ENCODE results near the gene SEBOX.
A peak's percentile ranks its signal among the peaks of the same experiment; 100 is the strongest.

SEBOX gene

DNA sequence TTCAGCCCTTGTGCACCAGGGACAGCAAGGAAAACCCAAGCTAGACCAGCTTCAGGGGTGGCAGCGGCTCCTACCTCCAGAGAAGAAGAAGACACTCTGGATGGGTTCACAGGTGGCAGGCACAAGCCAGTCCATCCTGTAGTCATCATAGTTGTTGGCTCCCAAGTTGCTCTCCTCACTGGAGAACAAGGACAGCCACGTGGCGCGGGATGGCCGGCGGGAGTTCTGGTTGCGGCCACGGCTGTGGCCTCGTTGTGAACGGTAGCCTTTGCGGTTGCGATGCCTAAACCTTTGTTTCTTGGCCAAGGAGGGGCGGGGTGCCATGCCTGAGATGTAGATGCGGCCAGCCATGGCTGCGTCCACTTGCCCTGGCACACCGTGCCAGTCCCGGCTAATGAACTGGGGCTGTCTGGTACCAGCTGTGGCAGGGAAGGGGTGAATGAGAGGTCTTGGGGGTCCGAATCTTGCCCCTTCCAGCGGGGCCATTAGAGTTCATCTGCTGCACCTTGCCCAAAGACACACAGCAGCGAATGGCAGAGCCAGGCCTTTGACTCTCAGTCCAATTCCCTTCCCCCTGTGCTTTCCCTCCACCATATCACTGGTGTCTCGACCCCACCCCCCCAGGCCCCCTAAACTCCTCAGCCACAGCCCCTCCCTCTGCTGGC is 2.8 kb upstream of the SEBOX start:
- no peak overlapping the region for H3K14ac ChIP-seq (ENCODE audit: low read length)
- H3K79me1 ChIP-seq (ENCODE audit: low read length), result no peaks in the 10 kb centered on the region
- H3K4me3 ChIP-seq (ENCODE audit: low read depth, low read length), result no peak overlapping the region
- WGBS (ENCODE audit: extremely low coverage, insufficient coverage, insufficient read length), result no CpG with 5 or more reads among the region's 21 CpGs
- no peaks in the 10 kb centered on the region for H3K9me3 ChIP-seq (ENCODE audit: insufficient read depth, low read depth, low read length)
- H2BK120ac ChIP-seq (ENCODE audit: insufficient read depth, low read length, poor library complexity), result no peak overlapping the region
- no peak overlapping the region for H3K18ac ChIP-seq (ENCODE audit: low read length)
- no peak overlapping the region for H2BK12ac ChIP-seq (ENCODE audit: low read length)
- no peak overlapping the region for H4K12ac ChIP-seq (ENCODE audit: low read depth, low read length)
- no peak overlapping the region for H4K8ac ChIP-seq (ENCODE audit: low read depth, low read length)
- no peak overlapping the region for H4K91ac ChIP-seq (ENCODE audit: low read depth, low read length)
- H3K36me3 ChIP-seq (ENCODE audit: control insufficient read depth in 1 of 2, insufficient read depth in 2 of 2, low read length in 2 of 2), result peaks cover 6 to 20% of the 10 kb centered on the region in 2 experiments
- no peak overlapping the region for H2BK5ac ChIP-seq (ENCODE audit: low read depth, low read length, poor library complexity)
- no peak overlapping the region for H2AK5ac ChIP-seq (ENCODE audit: low read length)
- no peaks in the 10 kb centered on the region for H3K79me2 ChIP-seq (ENCODE audit: control insufficient read depth, insufficient read depth, low read length, poor library complexity)
- H3K4ac ChIP-seq (ENCODE audit: low read depth, low read length), result no peak overlapping the region
- H3K4me1 ChIP-seq (ENCODE audit: control insufficient read depth in 1 of 2, insufficient read depth in 2 of 2, low read length in 2 of 2), result peaks cover 16 to 22% of the 10 kb centered on the region in 2 experiments
- H3K9ac ChIP-seq (ENCODE audit: low read length), result no peak overlapping the region
- no peak overlapping the region for H2AFZ ChIP-seq (ENCODE audit: insufficient read depth, low read length, poor library complexity)
- DNase-seq, result no peak
- H3K27me3 ChIP-seq (ENCODE audit: insufficient read depth, low read length), result peaks cover 13% of the 10 kb centered on the region
- H3K27ac ChIP-seq (ENCODE audit: low read depth, low read length), result no peak overlapping the region
- no peak overlapping the region for H3K4me2 ChIP-seq (ENCODE audit: low read length)
- no peak overlapping the region for H3K23ac ChIP-seq (ENCODE audit: low read length)

GRCh38 chr17:28366605-28367004 is 1.6 kb upstream of the SEBOX start:
- Histone ChIP-seq H3K18ac (ENCODE audit: low read length) (no peak overlapping the region), H4K91ac (ENCODE audit: low read depth, low read length) (no peak overlapping the region), H2AFZ (ENCODE audit: insufficient read depth, low read length, poor library complexity) (no peak overlapping the region), H2BK5ac (ENCODE audit: low read depth, low read length, poor library complexity) (no peak overlapping the region), H4K8ac (ENCODE audit: low read depth, low read length) (no peak overlapping the region), H3K4me1 (ENCODE audit: control insufficient read depth in 1 of 2, insufficient read depth in 2 of 2, low read length in 2 of 2) (peaks cover 10 to 15% of the 10 kb centered on the region in 2 experiments), H3K4me3 (ENCODE audit: low read depth, low read length) (no peak overlapping the region), H3K9ac (ENCODE audit: low read length) (no peak overlapping the region), H3K23ac (ENCODE audit: low read length) (no peak overlapping the region), H3K27me3 (ENCODE audit: insufficient read depth, low read length) (peaks cover 1% of the 10 kb centered on the region), H3K27ac (ENCODE audit: low read depth, low read length) (no peak overlapping the region), H3K4ac (ENCODE audit: low read depth, low read length) (no peak overlapping the region), H3K14ac (ENCODE audit: low read length) (no peak overlapping the region), H3K9me3 (ENCODE audit: insufficient read depth, low read depth, low read length) (no peaks in the 10 kb centered on the region), H2BK12ac (ENCODE audit: low read length) (no peak overlapping the region), H2AK5ac (ENCODE audit: low read length) (no peak overlapping the region), H2BK120ac (ENCODE audit: insufficient read depth, low read length, poor library complexity) (no peak overlapping the region), H4K12ac (ENCODE audit: low read depth, low read length) (no peak overlapping the region), H3K36me3 (ENCODE audit: control insufficient read depth in 1 of 2, insufficient read depth in 2 of 2, low read length in 2 of 2) (peaks cover 10 to 25% of the 10 kb centered on the region in 2 experiments), H3K79me2 (ENCODE audit: control insufficient read depth, insufficient read depth, low read length, poor library complexity) (no peaks in the 10 kb centered on the region), H3K79me1 (ENCODE audit: low read length) (no peaks in the 10 kb centered on the region), H3K4me2 (ENCODE audit: low read length) (no peak overlapping the region)
- no peak for DNase-seq
- WGBS (ENCODE audit: extremely low coverage, insufficient coverage, insufficient read length), result no CpG with 5 or more reads among the region's 1 CpG

- Histone ChIP-seq H2BK5ac (ENCODE audit: low read depth, low read length, poor library complexity) (no peak overlapping the region), H3K14ac (ENCODE audit: low read length) (no peak overlapping the region), H3K9ac (ENCODE audit: low read length) (no peak overlapping the region), H4K8ac (ENCODE audit: low read depth, low read length) (no peak overlapping the region), H3K4me3 (ENCODE audit: low read depth, low read length) (no peak overlapping the region), H3K27ac (ENCODE audit: low read depth, low read length) (no peak overlapping the region), H4K91ac (ENCODE audit: low read depth, low read length) (no peak overlapping the region), H3K79me2 (ENCODE audit: control insufficient read depth, insufficient read depth, low read length, poor library complexity) (no peaks in the 10 kb centered on the region), H3K79me1 (ENCODE audit: low read length) (no peaks in the 10 kb centered on the region), H3K23ac (ENCODE audit: low read length) (no peak overlapping the region), H2BK120ac (ENCODE audit: insufficient read depth, low read length, poor library complexity) (no peak overlapping the region), H4K12ac (ENCODE audit: low read depth, low read length) (no peak overlapping the region), H3K27me3 (ENCODE audit: insufficient read depth, low read length) (no peaks in the 10 kb centered on the region), H3K4me2 (ENCODE audit: low read length) (no peak overlapping the region), H2AK5ac (ENCODE audit: low read length) (no peak overlapping the region), H2BK12ac (ENCODE audit: low read length) (no peak overlapping the region), H3K9me3 (ENCODE audit: insufficient read depth, low read depth, low read length) (no peaks in the 10 kb centered on the region), H3K36me3 (ENCODE audit: control insufficient read depth in 1 of 2, insufficient read depth in 2 of 2, low read length in 2 of 2) (peaks cover 17 to 36% of the 10 kb centered on the region in 2 experiments), H3K4ac (ENCODE audit: low read depth, low read length) (no peak overlapping the region), H2AFZ (ENCODE audit: insufficient read depth, low read length, poor library complexity) (no peak overlapping the region), H3K18ac (ENCODE audit: low read length) (no peak overlapping the region), H3K4me1 (ENCODE audit: control insufficient read depth in 1 of 2, insufficient read depth in 2 of 2, low read length in 2 of 2) (peaks cover 6 to 9% of the 10 kb centered on the region in 2 experiments)
- no CpG with 5 or more reads among the region's 3 CpGs for WGBS (ENCODE audit: extremely low coverage, insufficient coverage, insufficient read length)
- DNase-seq, result no peak
Measured at GRCh38 chr17:28365487-28365886, 488 bp upstream of the SEBOX start.

- H3K27me3 ChIP-seq (ENCODE audit: insufficient read depth, low read length), result no peaks in the 10 kb centered on the region
- no peak overlapping the region for H3K27ac ChIP-seq (ENCODE audit: low read depth, low read length)
- no peak overlapping the region for H3K4me2 ChIP-seq (ENCODE audit: low read length)
- no CpG with 5 or more reads among the region's 8 CpGs for WGBS (ENCODE audit: extremely low coverage, insufficient coverage, insufficient read length)
- no peak overlapping the region for H2BK5ac ChIP-seq (ENCODE audit: low read depth, low read length, poor library complexity)
- no peak overlapping the region for H3K9ac ChIP-seq (ENCODE audit: low read length)
- H3K18ac ChIP-seq (ENCODE audit: low read length), result no peak overlapping the region
- no peak for DNase-seq
- H3K4me3 ChIP-seq (ENCODE audit: low read depth, low read length), result peak overlapping the region; percentile 37
- H4K12ac ChIP-seq (ENCODE audit: low read depth, low read length), result no peak overlapping the region
- H3K79me2 ChIP-seq (ENCODE audit: control insufficient read depth, insufficient read depth, low read length, poor library complexity), result no peaks in the 10 kb centered on the region
- no peak overlapping the region for H2AFZ ChIP-seq (ENCODE audit: insufficient read depth, low read length, poor library complexity)
- H2AK5ac ChIP-seq (ENCODE audit: low read length), result no peak overlapping the region
- no peaks in the 10 kb centered on the region for H3K4me1 ChIP-seq (ENCODE audit: control insufficient read depth in 1 of 2, insufficient read depth in 2 of 2, low read length in 2 of 2)
- peaks cover 25 to 46% of the 10 kb centered on the region in 2 experiments for H3K36me3 ChIP-seq (ENCODE audit: control insufficient read depth in 1 of 2, insufficient read depth in 2 of 2, low read length in 2 of 2)
- H4K8ac ChIP-seq (ENCODE audit: low read depth, low read length), result no peak overlapping the region
- H2BK120ac ChIP-seq (ENCODE audit: insufficient read depth, low read length, poor library complexity), result no peak overlapping the region
- no peak overlapping the region for H3K4ac ChIP-seq (ENCODE audit: low read depth, low read length)
- H3K9me3 ChIP-seq (ENCODE audit: insufficient read depth, low read depth, low read length), result no peaks in the 10 kb centered on the region
- H3K14ac ChIP-seq (ENCODE audit: low read length), result no peak overlapping the region
- no peak overlapping the region for H3K23ac ChIP-seq (ENCODE audit: low read length)
- no peaks in the 10 kb centered on the region for H3K79me1 ChIP-seq (ENCODE audit: low read length)
- H4K91ac ChIP-seq (ENCODE audit: low read depth, low read length), result no peak overlapping the region
- no peak overlapping the region for H2BK12ac ChIP-seq (ENCODE audit: low read length)
Measured at GRCh38 chr17:28363776-28364650, 986 bp downstream of the SEBOX start.

All from trophoblast cell (in vitro differentiated cells and primary cell).